H1 (cell line): ENCODE measurements around the gene PAQR9. TPM values are rescaled to one million over a fixed set of nuclear protein-coding genes. Genes with fewer than 3 reads are reported as not detected.

ENCODE experiments used
- CTCF ChIA-PET: fragments of 300-600 bp; sonication (Branson Sonifier 250); formaldehyde crosslinking; loops from one replicate; lab custom pipeline; 2021; ENCODE audit not compliant: partially characterized antibody; lab: Charles Lee
- POLR2A ChIA-PET: fragments of 300-600 bp; sonication (Branson Sonifier 250); formaldehyde crosslinking; loops from one replicate; lab custom pipeline; 2021; ENCODE audit warnings: inconsistent platforms; ENCODE audit not compliant: partially characterized antibody; lab: Charles Lee
- DNase-seq, 2 experiments: peaks; one replicate each; pipeline versions ENCODE4 v3.0.0 to v3.0.0-alpha.2; 2010 to 2022; ENCODE audit warnings: low spot score in 2 of 2, low read depth in 1 of 2, mixed read lengths in 1 of 2
- FAIRE-seq: peaks from 2 replicates; lab custom pipeline; 2011; peaks lifted over from hg19 to GRCh38; lab: Jason Lieb, UNC
- H2AFZ ChIP-seq: 2 replicates; pipeline ENCODE4 v1.8.1; 2012; ENCODE audit warnings: low read length, inconsistent platforms
- H2AK5ac ChIP-seq: 2 replicates; pipeline ENCODE4 v1.6.1; 2013; ENCODE audit warnings: low read depth, low read length
- H2BK120ac ChIP-seq: replicated peaks from 2 replicates; pipeline ENCODE3; 2013; ENCODE audit warnings: low read depth, low read length, inconsistent platforms
- H2BK12ac ChIP-seq: 2 replicates; pipeline ENCODE4 v1.6.1; 2013; ENCODE audit warnings: low read depth, low read length
- H2BK15ac ChIP-seq: 2 replicates; pipeline ENCODE4 v1.6.1; 2013; ENCODE audit warnings: low read length
- H2BK20ac ChIP-seq: 2 replicates; pipeline ENCODE4 v1.6.1; 2013; ENCODE audit warnings: low read length
- H2BK5ac ChIP-seq: 2 replicates; pipeline ENCODE4 v1.6.1; 2013; ENCODE audit warnings: low read depth, low read length
- H3K14ac ChIP-seq: 2 replicates; pipeline ENCODE4 v1.6.1; 2013; ENCODE audit warnings: inconsistent platforms; ENCODE audit not compliant: insufficient read length
- H3K18ac ChIP-seq: 2 replicates; pipeline ENCODE4 v1.6.1; 2013; ENCODE audit warnings: low read length; ENCODE audit errors: extremely low read depth
- H3K23ac ChIP-seq: 2 replicates; pipeline ENCODE4 v1.6.1; 2013; ENCODE audit warnings: inconsistent platforms; ENCODE audit not compliant: insufficient read length
- H3K23me2 ChIP-seq: 2 replicates; pipeline ENCODE4 v1.6.1; 2013; ENCODE audit warnings: low read depth, low read length
- H3K27ac ChIP-seq: 2 replicates; pipeline ENCODE4 v1.6.1; 2011; ENCODE audit warnings: low read depth, low read length, inconsistent platforms
- H3K27me3 ChIP-seq, 4 experiments: replicated peaks in 1 of 4; 1 replicate in 1 of 4; 2 replicates in 3 of 4; pipeline versions ENCODE4 v1.6.1 to v1.8.1; 2011 to 2013; ENCODE audit warnings: low read length in 3 of 4, mild to moderate bottlenecking in 3 of 4, inconsistent platforms in 2 of 4, mixed read lengths in 2 of 4, moderate library complexity in 1 of 4; ENCODE audit not compliant: control insufficient read depth in 3 of 4, insufficient read depth in 3 of 4; ENCODE audit errors: extremely low read depth in 1 of 4
- H3K36me3 ChIP-seq, 4 experiments: 2 replicates each; pipeline versions ENCODE4 v1.6.1 to v1.8.1; 2011 to 2013; ENCODE audit warnings: mild to moderate bottlenecking in 4 of 4, low read length in 3 of 4, moderate library complexity in 2 of 4, control low read depth in 1 of 4, inconsistent platforms in 1 of 4; ENCODE audit not compliant: insufficient read depth in 4 of 4, control insufficient read depth in 2 of 4
- H3K4ac ChIP-seq: replicated peaks from 2 replicates; pipeline ENCODE3; 2013; ENCODE audit warnings: low read length, low read depth, mixed read lengths, inconsistent platforms; ENCODE audit not compliant: insufficient read length
- H3K4me1 ChIP-seq, 4 experiments: replicated peaks in 1 of 4; 1 replicate in 1 of 4; 2 replicates in 3 of 4; pipeline versions ENCODE4 v1.6.1 to v1.8.1; 2011 to 2013; ENCODE audit warnings: low read length in 3 of 4, inconsistent platforms in 2 of 4, mixed read lengths in 1 of 4; ENCODE audit not compliant: insufficient read depth in 4 of 4, control insufficient read depth in 3 of 4
- H3K4me2 ChIP-seq, 2 experiments: 2 replicates each; pipeline versions ENCODE4 v1.6.1 to v1.8.1; 2011 to 2013; ENCODE audit warnings: low read depth in 2 of 2, low read length in 2 of 2, control low read depth in 1 of 2, inconsistent platforms in 1 of 2, mild to moderate bottlenecking in 1 of 2; ENCODE audit not compliant: insufficient read depth in 1 of 2
- H3K4me3 ChIP-seq, 4 experiments: fragments of 200-600, 300-600 bp in 1 of 4; sonication (generic), shearing (Covaris generic), sonication (Bioruptor Twin) in 1 of 4; 2 replicates each; pipeline versions ENCODE4 v1.5.1 to v1.8.1; 2011 to 2016; ENCODE audit warnings: low read length in 4 of 4, low read depth in 3 of 4, control low read depth in 2 of 4, inconsistent platforms in 2 of 4, mild to moderate bottlenecking in 2 of 4, mixed read lengths in 1 of 4, moderate library complexity in 1 of 4; ENCODE audit not compliant: insufficient read depth in 2 of 4; ENCODE audit errors: extremely low read depth in 1 of 4
- H3K56ac ChIP-seq: replicated peaks from 2 replicates; pipeline ENCODE3; 2013; ENCODE audit warnings: low read depth, mild to moderate bottlenecking, mixed read lengths, low read length, inconsistent platforms; ENCODE audit not compliant: insufficient read length
- H3K79me1 ChIP-seq: 2 replicates; pipeline ENCODE4 v1.6.1; 2013; ENCODE audit warnings: low read depth, low read length, control low read depth
- H3K79me2 ChIP-seq, 2 experiments: 2 replicates each; pipeline versions ENCODE4 v1.6.1 to v1.8.1; 2012 to 2013; ENCODE audit warnings: low read length in 2 of 2, mild to moderate bottlenecking in 2 of 2, inconsistent platforms in 1 of 2; ENCODE audit not compliant: insufficient read depth in 2 of 2, control insufficient read depth in 1 of 2
- H3K9ac ChIP-seq, 4 experiments: replicated peaks in 1 of 4; 1 replicate in 1 of 4; 2 replicates in 3 of 4; pipeline versions ENCODE4 v1.6.1 to v1.8.1; 2011 to 2013; ENCODE audit warnings: low read depth in 3 of 4, low read length in 3 of 4, control low read depth in 2 of 4, mild to moderate bottlenecking in 2 of 4, moderate library complexity in 2 of 4, inconsistent platforms in 1 of 4; ENCODE audit errors: extremely low read depth in 1 of 4
- H3K9me3 ChIP-seq, 2 experiments: 2 replicates each; pipeline versions ENCODE4 v1.6.1 to v1.8.1; 2012 to 2013; ENCODE audit warnings: mild to moderate bottlenecking in 2 of 2, moderate library complexity in 2 of 2, control low read depth in 1 of 2, inconsistent platforms in 1 of 2, low read depth in 1 of 2, low read length in 1 of 2, mixed read lengths in 1 of 2; ENCODE audit not compliant: insufficient read depth in 2 of 2
- H4K20me1 ChIP-seq, 2 experiments: replicated peaks in 1 of 2; 2 replicates each; pipeline versions ENCODE3 to v1.8.1; 2011 to 2013; ENCODE audit warnings: inconsistent platforms in 2 of 2, low read length in 2 of 2, mild to moderate bottlenecking in 1 of 2; ENCODE audit not compliant: insufficient read depth in 2 of 2, control insufficient read depth in 1 of 2
- H4K5ac ChIP-seq: 2 replicates; pipeline ENCODE4 v1.6.1; 2013; ENCODE audit warnings: low read length, low read depth, mixed read lengths, inconsistent platforms; ENCODE audit not compliant: insufficient read length
- H4K8ac ChIP-seq: 2 replicates; pipeline ENCODE4 v1.8.0; 2013; ENCODE audit warnings: mild to moderate bottlenecking, moderate library complexity, low read length, inconsistent platforms; ENCODE audit not compliant: insufficient read depth; ENCODE audit errors: extremely low read depth
- H4K91ac ChIP-seq: replicated peaks from 2 replicates; pipeline ENCODE3; 2013; ENCODE audit warnings: low read length, mixed read lengths, inconsistent platforms; ENCODE audit not compliant: insufficient read length
- BRCA1 ChIP-seq: IDR thresholded peaks from 2 replicates; pipeline ENCODE4 v1.6.1; 2012; ENCODE audit warnings: low read depth, low read length, improper control_type of control experiment
- CREB1 ChIP-seq: IDR thresholded peaks from 2 replicates; pipeline ENCODE4 v1.6.1; 2012; ENCODE audit warnings: inconsistent platforms
- EZH2 ChIP-seq: fragments of 200-600 bp; sonication (generic); IDR thresholded peaks from 2 replicates; pipeline ENCODE4 v1.7.1; 2012; ENCODE audit warnings: low read depth, mild to moderate bottlenecking, moderate library complexity, low read length, inconsistent platforms; ENCODE audit not compliant: severe bottlenecking
- GABPA ChIP-seq: IDR thresholded peaks from 2 replicates; pipeline ENCODE4 v1.6.1; 2011; ENCODE audit warnings: mild to moderate bottlenecking, low read length, moderate library complexity, borderline replicate concordance; ENCODE audit not compliant: insufficient read depth
- MAFK ChIP-seq: IDR thresholded peaks from 2 replicates; pipeline ENCODE4 v1.6.1; 2012; ENCODE audit warnings: low read depth, mild to moderate bottlenecking, improper control_type of control experiment, low read length
- NANOG ChIP-seq: IDR thresholded peaks from 2 replicates; pipeline ENCODE4 v1.6.1; 2011; ENCODE audit warnings: low read length, low read depth, mild to moderate bottlenecking, inconsistent platforms; ENCODE audit not compliant: insufficient read depth, poor library complexity, severe bottlenecking
- POLR2AphosphoS5 ChIP-seq: IDR thresholded peaks from 2 replicates; pipeline ENCODE4 v1.6.1; 2011; ENCODE audit warnings: low read depth, low read length
- RAD21 ChIP-seq, 2 experiments: IDR thresholded peaks in 1 of 2; conservative IDR thresholded peaks in 1 of 2; 2 replicates each; pipeline ENCODE4 v1.6.1; 2011; ENCODE audit warnings: low read depth in 2 of 2, low read length in 2 of 2, improper control_type of control experiment in 1 of 2, inconsistent platforms in 1 of 2, mild to moderate bottlenecking in 1 of 2, moderate library complexity in 1 of 2
- RBBP5 ChIP-seq: IDR thresholded peaks from 2 replicates; pipeline ENCODE4 v1.7.1; 2012; ENCODE audit warnings: low read depth, mild to moderate bottlenecking, inconsistent platforms, low read length, moderate library complexity, borderline replicate concordance
- WGBS, 2 experiments: shearing (Covaris generic) in 1 of 2; methylation state at CpG; one replicate each; pipeline versions ENCODE4 v1.1.6 to v1.1.7; 2013 to 2015; ENCODE audit warnings: low lambda C conversion rate in 2 of 2, mixed read lengths in 2 of 2, inconsistent platforms in 1 of 2, low coverage in 1 of 2, missing lambda C conversion rate in 1 of 2; ENCODE audit not compliant: insufficient replicate concordance in 2 of 2, insufficient coverage in 1 of 2, insufficient read length in 1 of 2; ENCODE audit errors: extremely low coverage in 1 of 2, missing lambda C conversion rate in 1 of 2; 5-methylcytosine and 5-hydroxymethylcytosine counted together
- polyA plus RNA-seq, 7 experiments: library from polyadenylated mRNA; depleted of rRNA in 3 of 7; stranded (reverse) in 5 of 7; unstranded in 2 of 7; fragments of >200 nt in 5 of 7; fragments of 200-250 nt in 2 of 7; gene quantifications; 1 replicate in 5 of 7; 2 replicates in 1 of 7; 4 replicates in 1 of 7; pipeline versions ENCODE4 v1.2.1 to v1.2.3, GENCODE V29; 2011 to 2013; ENCODE audit warnings: missing spikeins in 2 of 7, mixed read lengths in 2 of 7
- total RNA-seq: library from RNA; stranded (reverse); fragmentation: NEBNext Ultra II Directional; extraction: Animal tissue kit (Norgen Biotek cat#: 25700); gene quantifications from 2 replicates; pipeline ENCODE4 v1.2.1, GENCODE V29; 2021
- TF ChIP-seq, protein P1 (sequence below), 3 experiments: IDR thresholded peaks; 1 replicate in 2 of 3; 2 replicates in 1 of 3; pipeline versions ENCODE4 v1.5.1 to v1.6.1; 2011; ENCODE audit warnings: low read length in 3 of 3, mild to moderate bottlenecking in 3 of 3, inconsistent platforms in 2 of 3, low read depth in 1 of 3, moderate library complexity in 1 of 3; ENCODE audit not compliant: insufficient read depth in 1 of 3; ENCODE audit errors: control extremely low read depth in 1 of 3
- TF ChIP-seq, protein P2 (sequence below): IDR thresholded peaks from 2 replicates; pipeline ENCODE4 v1.6.1; 2012; ENCODE audit warnings: inconsistent platforms

Gene PAQR9
- total and polyA plus RNA-seq, 2 of the 8 experiments (the other 6 are each of a cell fraction or from before 2014, with no cell fraction given), result 2.6 to 5.2 TPM

DNA sequence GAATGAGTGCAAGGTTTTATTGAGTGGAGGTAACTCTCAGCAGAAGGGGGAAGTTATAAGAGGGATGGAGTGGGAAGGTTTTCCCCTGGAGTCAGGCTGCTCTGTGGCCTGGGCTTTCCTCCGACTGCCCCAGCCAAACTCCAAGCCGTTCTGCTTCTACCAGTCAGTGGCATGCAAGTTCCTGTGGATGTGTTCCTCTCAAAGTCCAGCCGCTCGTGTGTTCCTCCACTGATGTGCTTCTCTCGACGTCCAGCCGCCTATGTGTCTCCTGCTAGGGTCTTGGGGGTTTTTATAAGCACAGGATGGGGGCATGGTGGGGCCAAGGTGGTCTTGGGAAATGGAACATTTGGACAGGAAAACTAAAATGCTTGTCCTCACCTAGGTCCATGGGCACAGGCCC, 28.8 kb upstream of the PAQR9 start:
- WGBS, 2 experiments, result 91% methylated on average over 7 of the region's 7 CpGs; no CpG with 5 or more reads in 1 of the 2 experiments
- Histone ChIP-seq H3K36me3 (no peaks in the 10 kb centered on the region), H3K27ac (no peak overlapping the region), H2BK5ac (no peak overlapping the region), H3K4me2 (no peak overlapping the region), H3K4me3 (no peak overlapping the region), H2AK5ac (no peak overlapping the region), H2BK20ac (no peak overlapping the region), H3K23ac (no peak overlapping the region), H3K4ac (no peak overlapping the region), H2AFZ (no peak overlapping the region), H3K79me2 (no peaks in the 10 kb centered on the region), H2BK12ac (no peak overlapping the region), H3K9ac (no peak overlapping the region; a peak in 1 of 7 replicates), H4K20me1 (no peaks in the 10 kb centered on the region), H3K79me1 (no peaks in the 10 kb centered on the region), H3K9me3 (no peaks in the 10 kb centered on the region), H2BK120ac (no peak overlapping the region), H3K14ac (no peak overlapping the region), H3K4me1 (no peaks in the 10 kb centered on the region), H3K56ac (no peak overlapping the region), H3K23me2 (no peaks in the 10 kb centered on the region; the same call in 1 of the 2 replicates), H2BK15ac (no peak overlapping the region), H4K91ac (no peak overlapping the region), H3K18ac (no peak overlapping the region), H3K27me3 (no peaks in the 10 kb centered on the region), H4K8ac (no peak overlapping the region), H4K5ac (no peak overlapping the region)
- DNase-seq, result no peak
- ChIA-PET CTCF (interaction anchor here (0.8 to 8.7 kb wide), 9 partner anchors 8 to 174 kb away, joined by 3 to 122 read pairs (median 4); no protein-coding TSS in a partner anchor), POLR2A (interaction anchor here (3.4 kb wide), 1 partner anchor 9 kb away, joined by 13 read pairs; the partner anchor contains the start of gene U2SURP)
- FAIRE-seq, result no peak
- TF ChIP-seq RBBP5 (no peak), CREB1 (no peak), RAD21 (IDR thresholded peaks at IDR 0.05 in 1 of 2, conservative IDR thresholded peaks at IDR 0.05 in 1 of 2; ENCODE audit: low read depth in 2 of 2, low read length in 2 of 2) (no peak), EZH2 (no peak), POLR2AphosphoS5 (no peak), GABPA (no peak), NANOG (no peak), MAFK (no peak), BRCA1 (no peak)
- TF ChIP-seq, protein P1, sequence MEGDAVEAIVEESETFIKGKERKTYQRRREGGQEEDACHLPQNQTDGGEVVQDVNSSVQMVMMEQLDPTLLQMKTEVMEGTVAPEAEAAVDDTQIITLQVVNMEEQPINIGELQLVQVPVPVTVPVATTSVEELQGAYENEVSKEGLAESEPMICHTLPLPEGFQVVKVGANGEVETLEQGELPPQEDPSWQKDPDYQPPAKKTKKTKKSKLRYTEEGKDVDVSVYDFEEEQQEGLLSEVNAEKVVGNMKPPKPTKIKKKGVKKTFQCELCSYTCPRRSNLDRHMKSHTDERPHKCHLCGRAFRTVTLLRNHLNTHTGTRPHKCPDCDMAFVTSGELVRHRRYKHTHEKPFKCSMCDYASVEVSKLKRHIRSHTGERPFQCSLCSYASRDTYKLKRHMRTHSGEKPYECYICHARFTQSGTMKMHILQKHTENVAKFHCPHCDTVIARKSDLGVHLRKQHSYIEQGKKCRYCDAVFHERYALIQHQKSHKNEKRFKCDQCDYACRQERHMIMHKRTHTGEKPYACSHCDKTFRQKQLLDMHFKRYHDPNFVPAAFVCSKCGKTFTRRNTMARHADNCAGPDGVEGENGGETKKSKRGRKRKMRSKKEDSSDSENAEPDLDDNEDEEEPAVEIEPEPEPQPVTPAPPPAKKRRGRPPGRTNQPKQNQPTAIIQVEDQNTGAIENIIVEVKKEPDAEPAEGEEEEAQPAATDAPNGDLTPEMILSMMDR (IDR thresholded peaks at IDR 0.05; ENCODE audit: control extremely low read depth in 1 of 3, insufficient read depth in 1 of 3, low read depth in 1 of 3, low read length in 3 of 3), result no peak
- TF ChIP-seq, protein P2, sequence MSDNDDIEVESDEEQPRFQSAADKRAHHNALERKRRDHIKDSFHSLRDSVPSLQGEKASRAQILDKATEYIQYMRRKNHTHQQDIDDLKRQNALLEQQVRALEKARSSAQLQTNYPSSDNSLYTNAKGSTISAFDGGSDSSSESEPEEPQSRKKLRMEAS, result no peak
